Transverse colon (tissue), 4 donors: ENCODE results near the gene CILP. TPM values are rescaled to one million over a fixed set of nuclear protein-coding genes. Genes with fewer than 3 reads are reported as not detected.

Experiments used
- DNase-seq: peaks from one replicate; pipeline ENCODE4 v3.0.0-alpha.2; 2019
- H3K27ac ChIP-seq, 4 donors: fragments of 200-600 bp; sonication (generic); 2 replicates each; pipeline ENCODE4 v1.5.1; 2016 to 2018; ENCODE audit warnings: inconsistent platforms in 4 of 4
- H3K27me3 ChIP-seq: fragments of 200-600 bp; sonication (generic); 2 replicates; pipeline ENCODE4 v1.5.1; 2017; ENCODE audit warnings: inconsistent platforms
- H3K36me3 ChIP-seq, 4 donors: fragments of 200-600 bp; sonication (generic); 2 replicates each; pipeline ENCODE4 v1.5.1; 2017 to 2019; ENCODE audit warnings: inconsistent platforms in 4 of 4
- H3K4me1 ChIP-seq, 4 donors: fragments of 200-600 bp; sonication (generic); 2 replicates each; pipeline ENCODE4 v1.5.1; 2017 to 2020; ENCODE audit warnings: inconsistent platforms in 4 of 4
- H3K4me3 ChIP-seq, 4 donors: fragments of 200-600 bp; sonication (generic); 1 replicate in 1 of 4; 2 replicates in 3 of 4; pipeline versions ENCODE4 v1.5.1 to v1.6.1; 2017 to 2019; ENCODE audit warnings: inconsistent platforms in 4 of 4
- H3K9me3 ChIP-seq, 2 donors: fragments of 200-600 bp; sonication (generic); 2 replicates each; pipeline ENCODE4 v1.5.1; 2017 to 2019; ENCODE audit warnings: inconsistent platforms in 2 of 2
- CTCF ChIP-seq, 5 experiments: fragments of 200-600 bp in 3 of 5; fragments of 450-650 bp in 2 of 5; sonication (generic) in 3 of 5; IDR thresholded peaks; 1 replicate in 2 of 5; 2 replicates in 3 of 5; pipeline ENCODE4 v1.5.1; 2016 to 2017; ENCODE audit warnings: antibody characterized with exemption in 5 of 5, inconsistent platforms in 3 of 5, mild to moderate bottlenecking in 2 of 5, moderate library complexity in 1 of 5
- EP300 ChIP-seq: sonication (generic); formaldehyde crosslinking; IDR thresholded peaks from one replicate; pipeline ENCODE4 v1.6.1; 2017; ENCODE audit warnings: antibody characterized with exemption, low read depth
- POLR2A ChIP-seq: fragments of 450-650 bp; IDR thresholded peaks from one replicate; pipeline ENCODE4 v1.6.1; 2016; ENCODE audit warnings: antibody characterized with exemption, mild to moderate bottlenecking, moderate library complexity
- POLR2AphosphoS5 ChIP-seq, 3 donors: sonication (generic); formaldehyde crosslinking; IDR thresholded peaks; one replicate each; pipeline ENCODE4 v1.6.1; 2016; ENCODE audit warnings: antibody characterized with exemption in 3 of 3
- WGBS, 2 donors: methylation state at CpG; one replicate each; pipeline ENCODE4 v1.1.5; 2018; ENCODE audit warnings: low coverage in 1 of 2; 5-methylcytosine and 5-hydroxymethylcytosine counted together
- in situ Hi-C, 4 donors: fragments of 200-750 bp; cut with MboI; loops; one replicate each; pipeline versions ENCODE4 v1.15.0 to v1.15.1; 2017; ENCODE audit warnings: low sequenced_read_pairs in 3 of 4, low pct_ligation_motif_present in 1 of 4, low pct_unique_long_range_greater_than_20kb in 1 of 4
- intact Hi-C: fragments of 100-400 bp; cut with DNase I; formaldehyde crosslinking; loops from one replicate; pipeline ENCODE4 v1.15.1; 2023; ENCODE audit warnings: low total_unique reads
- small RNA-seq, 4 donors: library from RNA; depleted of rRNA; stranded (forward); fragments of <200 nt; gene quantifications; one replicate each; pipeline ENCODE3, GENCODE V24; 2016
- total RNA-seq, 4 donors: library from RNA; depleted of rRNA; stranded (reverse); fragments of >200 nt; gene quantifications; one replicate each; pipeline ENCODE4 v1.1.0, GENCODE V29; 2016

Gene CILP
- total RNA-seq, 4 donors from 2014 or later, result 8.1 to 89.6 (median 18.5) TPM

GRCh38 chr15:65146438-65146837 is 64.8 kb downstream of the CILP start:
- DNase-seq, result no peak
- Histone ChIP-seq H3K27ac (no peak overlapping the region), H3K36me3 (peaks cover 0 to 19% (median 8%) of the 10 kb centered on the region in 4 donors), H3K27me3 (no peaks in the 10 kb centered on the region), H3K4me3 (no peak overlapping the region), H3K4me1 (no peaks in the 10 kb centered on the region), H3K9me3 (no peaks in the 10 kb centered on the region)
- no peak for TF ChIP-seq EP300
- no peak for TF ChIP-seq CTCF (IDR thresholded peaks at IDR 0.05)
- no peak for TF ChIP-seq POLR2AphosphoS5 (IDR thresholded peaks at IDR 0.05)
- no peak for TF ChIP-seq POLR2A
- in situ Hi-C loops (no loop called here), intact Hi-C loops (no loop called here)
- 57 to 82% methylated on average over 2 to 4 of the region's 4 CpGs for WGBS, 2 donors

Small RNA genes lying within 50 kb of the gene (small RNA-seq; reads per million reads assigned to genes)
- gene AC068213.1 (0 reads per million in 4 donors), gene RNU6-686P (0 reads per million in 4 donors)

Other genes with a start within 250 kb of the CILP start
- gene SPG21, start 221.6 kb downstream of the CILP start, total RNA-seq, result 10 to 100 TPM; 27.7 to 67.2 (median 53.0) TPM
- gene MTFMT, start 181.8 kb downstream of the CILP start, total RNA-seq, result 10 to 100 TPM in 3 of 4 donors, 1 to 10 TPM in 1; 9.8 to 40.5 (median 31.0) TPM
- 100 to 1,000 TPM in 2 of 4 donors, 10 to 100 TPM in 1, 1 to 10 TPM in 1; 3.4 to 150 (median 121) TPM for gene SLC51B, start 166.1 kb downstream of the CILP start, total RNA-seq
- gene RASL12, start 143.5 kb downstream of the CILP start, total RNA-seq, result 10 to 100 TPM; 13.9 to 46.8 (median 16.4) TPM
- not detected for gene KBTBD13, start 134.7 kb downstream of the CILP start, total RNA-seq
- 1 to 10 TPM; 2.0 to 8.2 (median 4.4) TPM for gene UBAP1L, start 96.3 kb downstream of the CILP start, total RNA-seq
- gene PDCD7, start 77.7 kb downstream of the CILP start, total RNA-seq, result 10 to 100 TPM; 12.4 to 22.1 (median 16.3) TPM
- gene CLPX, start 26.1 kb downstream of the CILP start, total RNA-seq, result 10 to 100 TPM; 12.0 to 72.2 (median 57.4) TPM
- 10 to 100 TPM in 1 of 4 donors, 1 to 10 TPM in 3; 4.6 to 11.5 (median 7.5) TPM for gene PARP16, start 75.4 kb upstream of the CILP start, total RNA-seq
- gene RNU5A-1, start 84.6 kb upstream of the CILP start, total RNA-seq, result not detected
- not detected for gene RNU5B-1, start 93.2 kb upstream of the CILP start, total RNA-seq
- gene IGDCC3, start 166.5 kb upstream of the CILP start, total RNA-seq, result not detected
- gene IGDCC4, start 211.5 kb upstream of the CILP start, total RNA-seq, result under 1 TPM in 3 of 4 donors, not detected in 1; 0.16 to 0.80 (median 0.55) TPM